Lower leg skin (tissue), 3 donors: ENCODE measurements around the gene BST2.

Experiments used
- CTCF ChIP-seq, 3 donors: fragments of 450-650 bp; IDR thresholded peaks; one replicate each; pipeline ENCODE4 v1.5.1; 2016; ENCODE audit warnings: antibody characterized with exemption in 3 of 3, mild to moderate bottlenecking in 3 of 3, moderate library complexity in 2 of 3
- POLR2A ChIP-seq, 2 donors: fragments of 450-650 bp; IDR thresholded peaks; one replicate each; pipeline ENCODE4 v1.6.1; 2016 to 2017; ENCODE audit warnings: antibody characterized with exemption in 2 of 2, mild to moderate bottlenecking in 1 of 2, moderate library complexity in 1 of 2

- TF ChIP-seq POLR2A (IDR thresholded peaks at IDR 0.05): no peak
- no peak for TF ChIP-seq CTCF (IDR thresholded peaks at IDR 0.05)
These were observed 836 bp upstream of the BST2 start for GRCh38 chr19:17406046-17406886.
